Chondrocyte (in vitro differentiated cells): ENCODE results near the gene PRKCA. TPM values are rescaled to one million over a fixed set of nuclear protein-coding genes. Genes with fewer than 3 reads are reported as not detected.

ENCODE experiments used
- DNase-seq: peaks from one replicate; pipeline ENCODE4 v3.0.0; 2021; ENCODE audit warnings: mixed read lengths, low spot score
- H3K27ac Mint-ChIP-seq: one replicate; pipeline ENCODE4 v1.8.0; 2021; ENCODE audit warnings: mild to moderate bottlenecking, moderate library complexity, mixed read lengths; ENCODE audit not compliant: unreplicated experiment
- H3K27me3 Mint-ChIP-seq: 2 replicates; pipeline ENCODE4 v1.8.0; 2021; ENCODE audit warnings: low read depth, mixed read lengths
- H3K36me3 Mint-ChIP-seq: 2 replicates; pipeline ENCODE4 v1.8.0; 2021; ENCODE audit warnings: low read depth, mixed read lengths
- H3K4me1 Mint-ChIP-seq: 2 replicates; pipeline ENCODE4 v1.8.0; 2021; ENCODE audit warnings: low read depth, mild to moderate bottlenecking, mixed read lengths
- H3K4me3 Mint-ChIP-seq: one replicate; pipeline ENCODE4 v1.8.0; 2021; ENCODE audit warnings: mild to moderate bottlenecking, moderate library complexity, mixed read lengths; ENCODE audit not compliant: unreplicated experiment
- H3K9me3 Mint-ChIP-seq: 2 replicates; pipeline ENCODE4 v1.8.0; 2021; ENCODE audit warnings: low read depth, mixed read lengths
- CTCF ChIP-seq: fragments of 200-600 bp; sonication (generic); IDR thresholded peaks from 2 replicates; pipeline ENCODE4 v1.5.0; 2021; ENCODE audit warnings: antibody characterized with exemption, mild to moderate bottlenecking, moderate library complexity
- total RNA-seq: library from RNA; stranded (reverse); gene quantifications from 3 replicates; pipeline ENCODE4 v1.2.1, GENCODE V29; 2021

PRKCA gene
- total RNA-seq, 1 donor from 2014 or later = 51.5 TPM

- Mint-ChIP-seq H3K4me1 (peaks cover 14% of the 10 kb centered on the region), H3K4me3 (no peak overlapping the region), H3K9me3 (no peaks in the 10 kb centered on the region), H3K27ac (no peak overlapping the region), H3K36me3 (no peaks in the 10 kb centered on the region), H3K27me3 (no peaks in the 10 kb centered on the region)
- DNase-seq = no peak
- TF ChIP-seq CTCF = no peak
Observed at GRCh38 chr17:66411520-66411919, 109.1 kb downstream of the PRKCA start.

- no peaks in the 10 kb centered on the region for H3K9me3 Mint-ChIP-seq
- no peaks in the 10 kb centered on the region for H3K36me3 Mint-ChIP-seq
- H3K4me3 Mint-ChIP-seq = no peak overlapping the region
- no peak overlapping the region for H3K27ac Mint-ChIP-seq
- TF ChIP-seq CTCF = no peak
- peaks cover 8% of the 10 kb centered on the region for H3K4me1 Mint-ChIP-seq
- no peak for DNase-seq
- H3K27me3 Mint-ChIP-seq = no peaks in the 10 kb centered on the region
Observed at GRCh38 chr17:66412857-66413558, 110.6 kb downstream of the PRKCA start.

GRCh38 chr17:66413559-66414520, 111.4 kb downstream of the PRKCA start:
- Mint-ChIP-seq H3K36me3 (no peaks in the 10 kb centered on the region), H3K27me3 (no peaks in the 10 kb centered on the region), H3K27ac (no peak overlapping the region), H3K9me3 (no peaks in the 10 kb centered on the region), H3K4me3 (no peak overlapping the region), H3K4me1 (peaks cover 8% of the 10 kb centered on the region)
- TF ChIP-seq CTCF = no peak
- DNase-seq = no peak

- H3K36me3 Mint-ChIP-seq = no peaks in the 10 kb centered on the region
- no peak for TF ChIP-seq CTCF
- no peaks in the 10 kb centered on the region for H3K9me3 Mint-ChIP-seq
- no peak overlapping the region for H3K27ac Mint-ChIP-seq
- H3K4me1 Mint-ChIP-seq = peaks cover 8% of the 10 kb centered on the region
- no peak for DNase-seq
- no peaks in the 10 kb centered on the region for H3K27me3 Mint-ChIP-seq
- no peak overlapping the region for H3K4me3 Mint-ChIP-seq
Observed at GRCh38 chr17:66414561-66415175, 112.3 kb downstream of the PRKCA start.
